ENCODE measurements around the gene ARHGAP6.

DNA sequence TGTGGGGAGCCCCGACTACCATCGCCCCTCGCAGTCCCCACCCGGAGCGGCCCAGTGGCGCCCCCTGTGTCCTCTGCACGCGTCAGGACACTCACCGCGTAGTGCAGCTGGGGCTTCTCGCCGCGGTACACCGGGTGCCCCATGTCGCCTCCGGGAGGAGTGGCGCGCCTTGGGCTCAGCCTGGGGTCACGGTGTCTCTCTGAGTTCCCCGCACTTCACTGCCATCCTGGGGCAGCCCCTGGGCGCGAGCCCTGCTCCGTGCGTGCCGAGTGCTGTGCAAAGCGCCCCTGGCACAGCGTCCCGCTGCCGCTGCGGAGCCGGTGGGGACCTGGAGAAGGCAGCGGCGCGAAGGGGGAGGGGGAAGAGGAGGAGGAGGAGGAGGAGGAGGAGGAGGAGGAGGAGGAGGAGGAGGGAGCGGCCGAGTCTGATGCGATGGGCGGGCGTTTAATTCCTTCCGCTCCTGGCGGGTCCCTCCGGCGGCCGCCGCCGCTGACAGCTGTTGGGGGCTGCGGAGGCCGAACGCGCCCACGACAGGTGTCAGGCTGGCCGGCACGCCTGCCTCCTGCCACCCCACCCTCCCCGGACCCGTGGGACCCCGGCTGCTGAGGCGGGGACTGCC is 238.2 kb downstream of the ARHGAP6 start:
- TF ChIP-seq, protein P1, sequence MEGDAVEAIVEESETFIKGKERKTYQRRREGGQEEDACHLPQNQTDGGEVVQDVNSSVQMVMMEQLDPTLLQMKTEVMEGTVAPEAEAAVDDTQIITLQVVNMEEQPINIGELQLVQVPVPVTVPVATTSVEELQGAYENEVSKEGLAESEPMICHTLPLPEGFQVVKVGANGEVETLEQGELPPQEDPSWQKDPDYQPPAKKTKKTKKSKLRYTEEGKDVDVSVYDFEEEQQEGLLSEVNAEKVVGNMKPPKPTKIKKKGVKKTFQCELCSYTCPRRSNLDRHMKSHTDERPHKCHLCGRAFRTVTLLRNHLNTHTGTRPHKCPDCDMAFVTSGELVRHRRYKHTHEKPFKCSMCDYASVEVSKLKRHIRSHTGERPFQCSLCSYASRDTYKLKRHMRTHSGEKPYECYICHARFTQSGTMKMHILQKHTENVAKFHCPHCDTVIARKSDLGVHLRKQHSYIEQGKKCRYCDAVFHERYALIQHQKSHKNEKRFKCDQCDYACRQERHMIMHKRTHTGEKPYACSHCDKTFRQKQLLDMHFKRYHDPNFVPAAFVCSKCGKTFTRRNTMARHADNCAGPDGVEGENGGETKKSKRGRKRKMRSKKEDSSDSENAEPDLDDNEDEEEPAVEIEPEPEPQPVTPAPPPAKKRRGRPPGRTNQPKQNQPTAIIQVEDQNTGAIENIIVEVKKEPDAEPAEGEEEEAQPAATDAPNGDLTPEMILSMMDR (IDR thresholded peaks at IDR 0.05): peak in 3 of 4 experiments; percentile 16 to 41 (median 19)
- no peak for TF ChIP-seq POLR2A (IDR thresholded peaks at IDR 0.05)

All from uterus (tissue), 2 donors.